Dedifferentiated amniotic fluid mesenchymal stem cell (primary cell): ENCODE results near the gene ZNRF2.

ENCODE experiments used
- DNase-seq: peaks from one replicate; pipeline ENCODE4 v3.0.0-alpha.2; 2016; ENCODE audit errors: extremely low spot score

The ZNRF2 gene

GRCh38 chr7:30406664-30407425 lies 122.4 kb downstream of the ZNRF2 start:
- no peak for DNase-seq

GRCh38 chr7:30411173-30411572 lies 126.8 kb downstream of the ZNRF2 start:
- no peak for DNase-seq

DNA sequence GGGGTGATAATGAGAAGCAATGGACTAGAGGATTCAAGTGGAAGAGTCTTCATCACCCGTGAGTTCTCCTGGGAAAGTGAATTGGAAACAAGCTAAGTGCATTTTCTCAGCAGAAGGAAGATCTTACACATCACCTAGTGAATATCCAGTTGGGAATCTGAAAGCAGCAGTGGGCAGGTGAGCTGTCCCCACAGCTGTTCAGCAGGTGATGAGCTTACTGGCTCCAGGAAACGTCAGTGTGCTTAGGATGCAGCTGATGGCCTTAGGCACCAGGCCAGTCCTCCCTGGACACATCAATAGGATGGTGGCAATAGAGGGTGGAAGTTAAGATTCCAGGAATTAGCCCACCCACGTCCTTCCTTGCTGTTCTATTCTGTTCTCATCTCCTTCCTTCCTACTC lies 127.5 kb downstream of the ZNRF2 start:
- no peak for DNase-seq

GRCh38 chr7:30412782-30413504 lies 128.5 kb downstream of the ZNRF2 start:
- peak; percentile 87 for DNase-seq

DNA sequence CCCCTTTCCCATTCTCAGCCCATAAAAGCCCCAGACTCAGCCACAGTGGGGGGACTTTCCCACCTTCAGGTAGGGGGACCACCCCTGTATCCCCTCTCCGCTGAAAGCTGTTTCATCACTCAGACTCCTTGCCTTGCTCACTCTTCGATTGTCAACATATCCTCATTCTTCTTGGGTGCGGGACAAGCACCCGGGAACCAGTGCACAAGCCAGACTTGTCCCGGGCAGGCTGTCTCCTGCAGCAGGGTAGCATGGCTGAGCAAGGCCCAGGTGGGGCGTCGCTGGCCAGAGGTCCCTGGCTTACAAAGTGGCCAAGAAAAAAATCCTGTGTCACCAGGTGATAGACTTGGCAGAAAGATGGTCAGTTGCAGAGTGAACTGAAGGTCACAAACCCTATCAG lies 129.5 kb downstream of the ZNRF2 start:
- no peak for DNase-seq
